Activated CD4-positive, alpha-beta T cell treated with anti-CD3 and anti-CD28 coated beads, Interleukin-2, amount 50 U/mL, for 1 hour (primary cell): Measurements from ENCODE around the gene RAB6B.

Experiments
- DNase-seq: peaks from one replicate; pipeline ENCODE4 v3.0.0-alpha.2; 2020

RAB6B gene

DNA sequence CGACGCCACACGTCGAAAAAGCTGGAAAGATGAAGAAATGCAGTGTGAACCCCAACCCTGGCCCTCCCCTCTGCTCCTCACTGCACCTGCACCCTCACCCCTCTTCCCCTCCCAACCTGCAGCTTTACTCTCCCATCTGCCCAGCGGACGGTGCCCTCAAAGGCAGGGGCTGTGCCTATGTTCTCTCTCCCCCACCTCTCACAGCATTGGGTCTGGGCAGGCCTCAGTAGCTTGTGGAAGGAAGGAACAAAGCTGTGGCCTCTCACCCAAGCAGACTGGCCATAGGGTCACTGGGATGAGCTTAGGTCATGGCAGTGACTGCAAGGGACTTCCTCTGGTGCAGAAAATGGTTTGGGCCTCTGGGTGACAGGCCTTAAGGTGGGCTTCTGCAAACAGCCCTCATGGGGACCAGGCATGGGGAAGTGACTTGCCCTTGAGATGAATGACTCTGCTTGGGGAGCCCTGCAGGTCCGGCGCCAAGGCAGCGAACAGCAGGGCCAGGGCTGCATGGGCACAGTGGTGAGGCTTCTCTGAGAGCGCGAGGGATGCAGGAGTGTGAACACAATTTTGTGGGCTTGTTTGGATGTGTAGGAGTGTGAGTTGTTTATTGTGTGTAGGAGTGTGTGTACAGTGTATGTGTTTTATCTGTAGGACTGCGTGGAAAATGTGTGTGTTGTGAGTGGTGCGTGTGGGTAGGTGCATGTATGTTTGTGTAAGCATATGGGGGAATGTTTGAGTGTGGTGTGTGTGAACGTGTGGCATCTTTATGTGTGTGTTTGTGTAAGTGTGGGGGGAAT lies 60.9 kb downstream of the RAB6B start:
- DNase-seq, result no peak

DNA sequence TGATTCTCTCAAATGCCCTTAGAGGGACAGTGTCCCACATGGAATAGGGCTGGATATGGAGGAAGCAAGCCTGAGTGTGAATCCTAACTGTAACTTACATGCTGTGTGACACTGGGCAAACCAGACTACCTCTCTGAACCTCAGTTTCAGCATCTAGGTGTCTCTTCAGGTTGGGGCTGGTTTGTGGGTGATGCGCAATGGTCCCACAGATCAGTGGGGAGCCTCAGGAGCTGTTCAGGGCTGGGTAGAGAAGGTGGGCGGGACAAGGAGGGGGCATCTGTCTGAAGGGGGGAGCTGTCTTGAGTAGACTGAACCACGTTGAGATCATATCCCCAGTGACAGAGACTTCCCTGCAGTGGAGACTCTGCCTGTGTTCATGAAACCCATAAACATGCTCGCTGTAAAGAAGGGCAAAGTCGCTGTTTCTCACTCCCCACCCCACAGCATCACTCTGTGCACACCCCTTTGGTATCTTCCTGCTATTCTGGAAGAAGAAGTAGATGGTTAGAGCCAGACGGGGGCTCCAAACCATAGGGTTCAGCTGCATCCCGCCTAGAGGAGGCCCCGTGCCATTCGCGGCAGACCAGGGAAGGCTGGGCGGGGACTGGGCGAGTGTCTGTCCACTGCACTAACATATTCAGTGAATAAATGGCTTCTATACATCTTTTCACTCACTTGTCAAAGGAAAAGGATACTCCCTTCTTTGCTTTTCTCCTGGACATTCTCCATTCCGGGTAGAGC lies 61.6 kb downstream of the RAB6B start:
- DNase-seq, result no peak

DNA sequence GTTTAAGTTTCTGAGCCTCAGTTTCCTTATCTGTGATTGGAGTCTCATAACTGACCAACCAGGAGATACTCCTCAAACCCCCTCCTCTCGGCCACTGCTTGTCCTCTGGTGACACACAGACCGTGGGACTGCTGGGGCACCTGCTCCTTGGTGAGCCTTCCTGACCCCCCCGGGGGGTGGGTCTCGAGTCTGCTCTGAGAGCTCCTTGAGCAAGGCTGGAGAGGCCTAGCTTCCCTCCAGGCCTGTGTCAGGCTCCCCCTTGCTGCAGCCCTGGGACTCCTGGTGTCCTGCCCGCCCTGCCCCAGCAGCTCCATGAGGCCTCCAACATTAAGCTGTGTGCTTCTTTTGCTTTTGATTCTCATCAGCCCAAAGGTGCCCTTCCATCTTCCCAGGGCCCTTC lies 62.4 kb downstream of the RAB6B start:
- no peak for DNase-seq

DNA sequence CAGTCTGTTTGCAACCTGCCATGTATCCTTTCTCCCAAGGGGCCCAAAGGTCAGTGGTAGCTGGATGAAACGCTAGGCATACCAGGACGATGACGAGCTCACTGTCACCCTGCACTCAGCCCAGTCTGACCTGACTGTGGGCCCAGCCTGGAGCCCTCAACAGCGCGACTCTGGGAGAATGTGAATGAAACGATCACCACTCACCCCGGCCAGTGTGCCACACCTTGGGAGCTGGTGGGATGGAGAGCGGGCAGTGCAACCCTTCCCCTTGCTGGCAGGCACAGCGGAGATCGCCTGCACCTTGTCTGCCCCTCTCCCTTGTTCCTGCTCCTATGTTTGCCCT lies 62.9 kb downstream of the RAB6B start:
- DNase-seq, result no peak

DNA sequence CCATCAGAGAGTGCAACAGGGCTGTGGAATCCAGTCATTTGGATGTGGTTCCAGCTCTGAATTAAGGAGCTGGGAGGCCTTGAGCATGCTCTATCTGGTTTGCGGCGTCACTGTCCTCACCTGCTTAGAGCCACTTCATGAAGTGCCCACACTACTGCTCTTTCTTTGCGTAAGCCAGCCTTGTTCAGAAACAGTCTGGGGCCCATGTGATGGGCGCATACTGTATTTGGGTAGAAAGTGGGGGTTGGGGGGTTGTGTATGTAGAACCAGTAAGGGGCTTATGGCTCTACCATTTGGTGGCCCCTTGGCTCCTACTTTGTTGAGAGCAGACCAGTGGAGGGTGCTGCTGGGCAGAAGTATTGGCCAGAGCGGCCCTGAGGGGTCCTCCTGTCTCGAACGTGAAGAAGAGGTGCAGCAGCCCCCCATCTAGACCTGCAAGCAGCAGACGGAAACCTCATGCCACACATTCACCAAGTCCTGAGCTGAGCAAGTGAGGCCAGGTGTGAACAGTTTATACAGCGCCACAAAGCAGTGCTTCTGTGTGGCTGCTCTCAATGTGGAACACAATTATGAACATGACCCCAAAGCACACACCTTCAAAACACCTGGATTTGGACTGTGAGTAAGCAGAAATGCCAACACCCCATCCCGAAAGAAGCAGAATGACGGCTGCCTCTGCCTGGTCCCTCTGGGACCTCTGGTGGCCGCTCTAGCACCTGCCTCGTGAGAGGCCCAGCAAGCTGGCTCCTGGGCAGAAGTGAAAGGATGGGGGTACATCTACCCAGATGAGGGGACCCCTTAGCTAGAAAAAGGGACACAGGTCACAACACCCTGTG lies 63.5 kb downstream of the RAB6B start:
- DNase-seq, result no peak

DNA sequence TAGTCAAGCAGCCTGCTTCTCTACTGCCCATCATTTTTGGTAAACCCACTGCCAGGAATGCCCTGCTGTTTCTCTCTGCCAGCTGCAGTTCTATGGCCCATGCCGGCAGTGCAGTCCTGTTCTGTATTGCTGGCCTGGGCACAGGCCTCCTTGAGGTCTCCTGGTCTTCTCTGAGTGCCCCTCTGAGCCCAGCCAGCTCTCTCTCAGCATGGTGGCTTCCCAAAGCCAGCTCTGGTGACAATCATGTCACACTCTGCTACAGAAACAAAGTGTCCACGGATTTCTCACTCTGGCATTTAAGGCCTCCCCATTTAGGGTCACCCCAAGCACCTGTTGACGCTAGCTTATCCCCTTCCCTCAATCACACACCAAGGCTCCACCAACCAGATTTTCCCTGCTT lies 65.6 kb downstream of the RAB6B start:
- DNase-seq, result no peak

DNA sequence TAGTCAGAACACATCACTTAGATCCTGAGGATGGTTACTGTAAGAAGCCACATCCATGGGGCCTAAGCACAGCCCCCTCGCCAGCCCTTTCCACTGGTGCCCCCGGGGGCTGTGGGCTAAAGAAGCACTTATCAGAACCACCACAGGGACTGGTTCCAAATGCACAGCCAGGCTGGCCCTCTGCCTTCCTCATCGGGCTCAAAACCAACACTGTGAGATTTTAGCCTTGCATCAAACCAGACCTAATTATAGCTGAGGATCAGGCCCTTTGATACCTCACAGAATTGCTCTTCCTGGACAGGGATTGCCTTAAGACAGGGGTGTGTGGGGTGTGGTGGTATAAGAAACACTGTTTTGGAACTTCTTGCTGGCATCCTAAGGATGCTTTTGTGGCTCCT lies 66.4 kb downstream of the RAB6B start:
- no peak for DNase-seq

DNA sequence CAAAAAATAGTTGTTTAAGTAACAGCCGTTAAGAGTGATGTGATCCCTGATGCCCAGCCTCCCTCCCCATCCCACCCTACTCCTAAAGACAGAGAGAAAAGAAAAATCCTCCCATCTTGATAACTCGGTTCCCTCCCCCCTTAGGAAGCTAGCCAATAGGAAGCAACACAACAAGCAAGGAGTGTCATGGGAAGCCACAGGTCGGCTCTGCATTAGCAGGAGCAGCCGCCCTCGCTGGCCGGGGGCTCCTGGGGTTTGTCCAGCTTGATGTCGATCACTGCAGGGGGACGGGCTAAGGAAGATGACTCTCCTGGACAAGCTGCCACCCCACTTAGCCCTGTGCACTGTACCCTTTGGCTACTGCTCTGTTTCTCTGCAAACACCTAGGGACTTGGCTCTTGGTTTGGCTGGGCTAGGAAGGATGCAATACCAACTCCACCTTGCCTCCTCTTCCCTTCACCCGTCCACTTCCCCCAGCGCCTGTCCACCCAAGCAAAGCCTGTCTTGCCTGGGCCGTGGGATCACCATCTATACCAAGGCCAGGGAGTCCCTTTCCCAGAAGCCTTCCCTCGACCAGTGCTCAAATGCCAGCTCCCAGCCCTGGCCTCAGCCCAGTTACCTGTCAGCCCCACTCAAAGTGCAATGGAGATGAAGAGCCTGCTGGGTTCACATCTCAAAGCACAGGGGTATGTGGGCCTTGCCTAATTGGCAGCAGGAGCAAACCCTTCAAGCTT lies 66.9 kb downstream of the RAB6B start:
- DNase-seq, result no peak

DNA sequence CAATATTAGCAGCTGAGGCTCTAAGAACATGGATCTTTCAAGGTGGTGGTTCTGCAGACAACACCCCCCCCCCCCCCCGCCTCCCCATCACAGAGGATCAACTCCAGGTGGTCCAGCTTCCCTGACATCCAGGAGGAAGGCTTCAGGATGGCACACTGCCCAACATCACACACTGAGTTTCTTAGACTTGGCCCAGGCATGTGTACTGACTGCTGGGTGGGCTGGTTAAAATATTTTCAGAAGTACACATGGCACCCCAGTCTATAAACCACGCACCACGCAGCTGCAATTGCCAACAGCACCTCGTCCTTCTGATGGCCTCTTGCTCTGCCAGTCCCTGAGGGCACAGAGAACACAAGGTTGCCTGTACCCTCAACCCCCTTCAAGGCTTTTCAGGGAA lies 68.0 kb downstream of the RAB6B start:
- no peak for DNase-seq

DNA sequence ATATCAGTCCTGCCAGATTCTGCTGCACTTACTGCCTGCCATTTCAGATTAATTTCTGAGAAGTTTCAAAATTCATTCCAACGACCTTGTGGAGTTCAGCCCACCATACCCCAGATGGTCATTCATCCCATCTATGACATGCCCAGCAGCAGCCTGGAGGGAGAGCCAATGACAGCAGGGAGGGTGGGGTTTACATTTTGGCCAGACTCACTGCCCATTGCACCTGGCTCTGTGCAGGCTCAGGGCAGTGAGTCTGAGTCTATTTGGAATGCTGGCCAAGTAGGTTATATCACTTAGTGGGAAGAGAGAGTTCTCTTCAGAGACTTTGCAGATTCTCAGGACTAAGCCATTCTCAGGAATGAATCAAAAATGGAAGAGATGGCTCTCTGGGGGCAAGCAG lies 68.5 kb downstream of the RAB6B start:
- DNase-seq, result no peak

DNA sequence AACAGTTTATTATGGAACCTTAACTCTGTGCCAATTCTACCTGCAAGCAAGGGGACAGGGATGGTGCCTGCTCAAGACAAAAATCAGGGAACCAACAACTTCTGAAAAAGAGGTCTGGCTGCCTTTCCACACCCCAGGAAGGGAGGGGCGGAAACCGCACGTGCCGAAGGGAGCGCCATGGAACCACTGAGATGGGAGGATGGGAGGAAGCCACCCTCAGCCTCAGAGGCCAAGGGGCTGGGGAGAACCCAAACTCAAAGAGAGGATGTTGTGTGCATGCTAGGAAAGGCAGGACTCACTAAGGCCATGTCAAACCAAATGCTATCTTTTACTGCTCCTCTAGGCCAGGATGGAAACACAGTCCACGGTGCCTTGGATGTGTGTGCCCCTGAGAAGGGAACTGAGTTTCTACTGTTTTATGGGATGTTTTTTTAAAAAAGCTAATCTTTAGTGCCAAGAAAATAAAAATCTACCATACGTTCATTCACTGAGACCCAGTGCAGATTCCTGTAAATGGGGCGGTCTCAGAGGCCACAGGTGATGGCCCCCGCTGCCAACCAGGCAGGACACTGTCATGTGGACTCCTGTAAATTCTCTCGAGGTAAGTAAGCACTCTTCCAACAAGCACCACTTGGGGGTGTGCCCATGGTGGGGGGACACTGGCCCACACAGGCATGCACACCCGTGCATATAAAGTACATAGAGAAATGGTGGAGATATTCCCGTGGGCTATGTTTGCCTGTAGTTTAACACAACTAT lies 69.5 kb downstream of the RAB6B start:
- no peak for DNase-seq

DNA sequence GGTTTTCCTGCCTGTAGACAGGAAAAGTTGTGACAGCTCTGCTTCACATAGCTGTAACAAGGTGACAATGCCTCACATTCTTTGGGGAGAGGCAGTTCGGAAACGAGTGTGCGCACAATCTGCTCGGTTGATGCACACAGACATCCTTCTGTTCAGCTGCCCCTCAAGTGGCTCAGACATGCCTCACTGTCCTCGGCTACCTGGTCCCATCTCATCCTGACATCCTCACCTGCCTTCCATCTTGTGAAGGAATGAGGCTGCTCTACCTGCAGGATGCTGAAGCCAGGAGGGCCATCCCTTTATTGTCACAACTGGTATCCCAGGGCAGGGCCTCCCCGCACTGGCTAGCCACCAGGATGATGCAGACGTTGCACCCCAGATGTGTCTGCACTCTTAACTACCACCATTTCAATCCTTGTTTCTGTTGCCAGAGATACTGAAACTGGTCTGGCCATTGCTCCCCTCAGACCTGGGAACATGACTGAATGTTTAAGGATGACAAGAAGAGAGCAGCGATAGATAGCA lies 70.7 kb downstream of the RAB6B start:
- DNase-seq, result no peak

DNA sequence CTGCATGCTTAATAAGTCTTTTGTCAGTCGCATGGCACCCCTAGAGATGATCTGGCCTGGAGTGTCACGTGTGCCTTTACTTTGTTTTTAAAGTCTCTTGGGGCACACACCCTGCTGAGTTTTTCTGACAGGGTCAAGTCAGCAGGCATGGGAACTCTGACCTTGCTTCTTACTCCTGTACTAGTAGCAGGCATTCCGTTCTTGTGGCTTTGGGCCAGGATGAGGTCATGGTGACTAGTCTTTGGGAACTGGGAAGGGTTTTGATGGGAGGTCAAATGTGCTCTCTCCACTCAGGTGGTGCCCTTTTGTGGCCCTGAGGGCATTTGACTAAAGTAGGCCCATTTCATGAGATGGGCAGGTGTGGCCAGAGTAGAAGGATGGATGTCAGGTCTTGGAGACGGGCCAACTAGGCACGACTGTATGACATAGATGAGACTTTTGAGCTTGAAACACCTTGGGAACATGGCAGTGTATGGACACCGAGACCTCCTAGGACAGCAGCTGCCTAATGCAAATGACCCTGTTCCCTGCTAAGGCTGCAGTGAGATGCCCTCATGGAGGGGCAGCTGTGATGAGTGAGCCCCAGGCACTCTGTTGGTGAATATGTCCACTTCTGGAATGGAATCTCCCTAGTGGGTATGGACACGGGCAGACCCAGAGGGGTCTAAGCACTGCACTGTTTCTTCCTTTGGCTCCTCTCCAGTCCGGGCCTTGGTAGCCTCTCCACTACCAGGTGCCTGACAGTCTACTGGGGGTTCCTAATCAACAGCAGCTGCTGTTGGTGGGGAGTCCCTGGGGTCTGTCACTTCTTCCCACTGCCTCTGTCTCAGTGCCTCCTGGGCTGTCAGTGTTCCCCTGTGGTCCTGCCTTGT lies 73.7 kb downstream of the RAB6B start:
- DNase-seq, result no peak

DNA sequence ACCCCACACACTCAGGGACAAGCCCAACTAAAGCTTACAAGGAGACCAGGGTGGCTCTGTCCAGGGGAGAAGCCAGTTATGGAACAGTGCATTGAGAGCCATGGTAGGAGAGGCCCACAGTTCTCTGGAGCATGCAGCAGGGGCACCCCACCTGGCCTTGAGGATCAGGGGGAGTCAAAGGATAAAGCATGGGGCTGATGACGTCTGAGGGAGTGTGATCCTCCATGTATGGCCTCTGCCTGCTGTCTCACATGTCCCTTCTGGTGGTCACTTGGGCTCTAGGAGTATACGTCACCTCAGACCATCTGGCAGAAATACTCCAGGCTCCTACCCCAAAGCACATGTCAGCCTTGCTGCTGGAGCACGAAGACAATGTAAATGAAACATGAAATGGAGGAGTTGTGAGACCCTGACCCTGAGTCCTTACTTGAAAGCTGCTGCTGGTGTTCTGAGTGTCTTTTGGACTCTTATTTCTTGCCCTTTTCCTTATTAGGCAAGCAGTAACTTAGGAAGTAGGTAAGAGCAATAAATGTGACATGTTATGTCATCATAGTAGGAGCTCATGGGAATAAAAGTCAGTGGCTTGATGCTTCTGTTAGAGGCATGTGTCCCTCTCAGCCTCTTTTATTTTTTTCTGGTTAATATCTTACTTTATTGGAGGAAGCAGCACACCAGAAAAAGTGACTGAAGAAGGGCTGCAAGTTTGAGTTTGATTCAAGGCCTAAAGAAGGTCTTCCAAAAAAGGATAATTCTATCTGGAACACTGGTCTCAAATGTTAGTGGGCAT lies 74.6 kb downstream of the RAB6B start:
- no peak for DNase-seq

DNA sequence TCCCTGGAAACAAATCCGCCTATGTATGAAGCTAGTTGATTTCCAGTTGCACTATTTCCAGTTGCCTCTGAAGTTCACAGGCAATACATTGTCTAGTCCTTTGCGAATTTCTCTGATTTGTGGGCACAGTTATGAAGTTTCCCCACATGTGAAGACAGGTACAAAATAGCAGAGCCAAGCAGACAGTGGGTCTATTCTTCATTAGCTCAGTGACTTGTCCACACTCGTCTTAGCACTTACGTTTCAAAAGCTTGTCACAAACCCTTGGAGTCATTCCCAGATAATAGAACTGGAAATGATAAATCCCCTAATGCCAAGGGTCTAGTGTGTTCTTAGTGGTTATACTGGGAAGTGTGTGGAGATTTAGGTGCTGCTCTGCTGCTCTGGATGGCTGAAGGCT lies 75.6 kb downstream of the RAB6B start:
- no peak for DNase-seq

DNA sequence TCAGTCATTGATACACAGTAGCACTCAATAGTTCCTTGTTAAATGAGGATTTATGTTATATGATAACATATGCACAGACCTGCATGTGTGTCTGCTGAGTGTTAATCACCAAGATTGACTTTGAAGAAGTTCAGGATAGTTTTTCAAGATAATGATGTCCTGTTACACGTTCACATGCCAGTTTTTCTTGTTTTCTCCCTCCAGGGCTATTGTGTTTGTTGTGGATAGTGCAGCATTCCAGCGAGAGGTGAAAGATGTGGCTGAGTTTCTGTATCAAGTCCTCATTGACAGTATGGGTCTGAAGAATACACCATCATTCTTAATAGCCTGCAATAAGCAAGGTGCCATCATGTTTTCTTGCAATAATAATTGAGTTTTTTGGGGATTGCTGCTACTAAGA lies 80.3 kb downstream of the RAB6B start:
- DNase-seq, result no peak

DNA sequence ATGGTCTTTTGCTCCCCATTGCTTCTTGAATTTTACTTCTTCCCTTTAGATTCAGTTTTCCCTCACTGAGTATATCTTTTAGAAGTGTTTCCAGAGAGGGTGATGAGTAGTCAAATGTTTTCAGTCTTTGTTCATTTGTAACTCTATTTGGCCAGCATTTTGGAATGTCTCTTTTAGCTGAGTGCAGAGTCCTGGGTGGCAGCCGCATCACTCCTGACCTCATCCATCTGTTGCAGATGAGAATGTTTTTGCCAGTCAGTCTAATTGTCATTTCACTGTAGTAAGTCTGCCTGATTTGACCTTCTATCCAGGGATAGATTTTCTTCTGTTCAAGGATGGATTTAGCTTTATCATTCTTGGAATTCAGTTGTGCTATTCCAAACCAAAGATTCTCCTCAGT lies 82.8 kb downstream of the RAB6B start:
- DNase-seq, result no peak

DNA sequence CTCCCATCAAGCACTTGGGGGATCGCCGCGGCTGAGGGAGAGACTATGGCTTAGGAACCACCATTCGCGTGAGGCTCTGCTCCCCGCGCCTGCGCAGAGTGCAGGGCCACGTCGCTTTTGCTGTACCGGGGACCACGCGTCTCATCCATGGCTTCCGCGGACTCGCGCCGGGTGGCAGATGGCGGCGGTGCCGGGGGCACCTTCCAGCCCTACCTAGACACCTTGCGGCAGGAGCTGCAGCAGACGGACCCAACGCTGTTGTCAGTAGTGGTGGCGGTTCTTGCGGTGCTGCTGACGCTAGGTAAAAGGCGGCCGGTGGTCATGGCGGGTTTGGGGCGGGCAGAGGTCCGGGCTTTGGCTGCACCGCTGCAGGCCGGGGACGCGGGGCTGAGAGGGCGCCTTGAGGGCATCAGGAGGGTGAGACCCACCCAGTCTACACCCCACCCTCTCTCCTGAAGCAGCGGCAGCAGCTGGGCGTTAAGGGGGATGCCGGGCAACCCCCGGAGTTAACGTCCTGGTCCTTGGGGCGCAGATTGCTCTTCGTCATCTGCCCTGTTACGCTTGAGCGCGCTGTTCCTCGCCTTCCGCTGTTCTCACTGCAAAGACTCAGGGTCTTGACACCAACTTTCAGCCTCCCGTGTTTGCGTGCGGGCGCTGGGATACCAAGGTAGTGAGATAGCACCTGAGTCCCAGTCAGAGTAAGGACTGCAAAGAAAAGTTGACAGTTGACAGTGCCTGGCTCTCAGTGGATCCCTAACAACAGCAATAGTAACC lies 89.8 kb downstream of the RAB6B start, which contains the start of gene SRPRB:
SRPRB (plus strand) TSS at position 114 of the 774 bp plus-strand sequence; CDS start at position 148, 34 bp downstream.
- DNase-seq, result peak; percentile 95

DNA sequence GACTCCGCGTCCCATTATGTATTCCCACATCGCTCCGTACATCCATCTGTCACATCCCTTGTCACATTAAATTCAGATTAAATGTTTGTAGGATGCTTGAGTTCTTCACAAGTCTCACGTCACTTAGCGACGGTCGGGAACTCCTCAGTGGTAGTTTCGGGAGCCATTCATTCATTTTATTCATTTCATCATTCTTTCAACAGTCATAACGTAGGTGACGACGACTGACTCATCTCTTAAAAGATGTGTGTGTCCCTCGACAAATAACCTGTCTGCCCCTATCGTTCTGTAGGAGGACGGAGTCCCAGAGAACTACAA lies 90.3 kb downstream of the RAB6B start:
- no peak for DNase-seq
